Measurements from ENCODE around the gene COL11A2. TPM values are rescaled to one million over a fixed set of nuclear protein-coding genes. Genes with fewer than 3 reads are reported as not detected.

Gene COL11A2
- polyA plus RNA-seq, 1 donor from 2014 or later: 9.8 TPM

DNA sequence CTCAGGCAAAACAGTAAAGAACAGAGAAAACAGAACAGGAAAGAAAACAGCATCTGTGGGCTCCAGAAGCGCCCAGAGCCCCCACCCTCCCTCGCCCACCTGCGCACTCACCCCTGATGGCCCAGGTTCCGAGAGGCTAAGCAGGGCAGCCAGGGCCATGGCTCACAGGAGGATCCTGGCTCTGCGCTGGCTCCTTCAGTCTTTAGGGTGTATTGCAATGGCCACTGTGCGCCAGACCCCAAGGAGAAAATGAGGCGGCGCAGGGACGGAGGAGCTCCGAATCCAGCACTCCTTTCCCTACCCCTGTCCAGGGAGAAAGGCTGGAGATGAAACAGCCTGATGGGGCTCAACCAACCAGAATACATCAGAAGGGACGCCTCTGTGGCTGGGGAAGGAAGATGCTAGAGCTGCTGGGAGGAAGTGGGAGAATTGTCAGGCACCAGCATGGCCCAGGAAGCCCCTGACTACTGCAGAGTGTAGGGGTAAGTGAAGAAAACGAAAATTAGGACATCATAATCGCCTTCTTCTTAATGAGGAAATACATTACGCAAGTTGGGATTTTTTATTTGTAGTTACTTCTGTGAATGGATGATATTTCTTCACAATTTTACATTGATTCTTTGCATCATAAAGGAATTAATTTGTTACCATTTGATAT lies 49.0 kb downstream of the COL11A2 start:
- Histone ChIP-seq H2AFZ (ENCODE audit: low read depth, low read length) (no peak overlapping the region), H3K9me3 (ENCODE audit: low read length) (no peaks in the 10 kb centered on the region), H3F3A (ENCODE audit: insufficient read depth, low read length, poor library complexity, severe bottlenecking) (no peaks in the 10 kb centered on the region), H3K27ac (ENCODE audit: low read length) (no peak overlapping the region), H3K4me3 (ENCODE audit: low read length) (no peak overlapping the region), H3K4me2 (ENCODE audit: low read length) (no peak overlapping the region), H3K79me2 (replicated peaks; ENCODE audit: insufficient read depth, low read length) (no peaks in the 10 kb centered on the region), H3K36me3 (ENCODE audit: insufficient read depth, low read length) (no peaks in the 10 kb centered on the region), H3K9me2 (ENCODE audit: insufficient read depth, low read length) (no peaks in the 10 kb centered on the region), H4K20me1 (ENCODE audit: insufficient read depth) (no peaks in the 10 kb centered on the region), H3K9ac (ENCODE audit: low read length) (no peak overlapping the region), H3K27me3 (ENCODE audit: insufficient read depth, low read depth, low read length) (no peaks in the 10 kb centered on the region)
- no peak for TF ChIP-seq TAF1 (IDR thresholded peaks at IDR 0.05; ENCODE audit: low read depth)
- TF ChIP-seq, protein P1, sequence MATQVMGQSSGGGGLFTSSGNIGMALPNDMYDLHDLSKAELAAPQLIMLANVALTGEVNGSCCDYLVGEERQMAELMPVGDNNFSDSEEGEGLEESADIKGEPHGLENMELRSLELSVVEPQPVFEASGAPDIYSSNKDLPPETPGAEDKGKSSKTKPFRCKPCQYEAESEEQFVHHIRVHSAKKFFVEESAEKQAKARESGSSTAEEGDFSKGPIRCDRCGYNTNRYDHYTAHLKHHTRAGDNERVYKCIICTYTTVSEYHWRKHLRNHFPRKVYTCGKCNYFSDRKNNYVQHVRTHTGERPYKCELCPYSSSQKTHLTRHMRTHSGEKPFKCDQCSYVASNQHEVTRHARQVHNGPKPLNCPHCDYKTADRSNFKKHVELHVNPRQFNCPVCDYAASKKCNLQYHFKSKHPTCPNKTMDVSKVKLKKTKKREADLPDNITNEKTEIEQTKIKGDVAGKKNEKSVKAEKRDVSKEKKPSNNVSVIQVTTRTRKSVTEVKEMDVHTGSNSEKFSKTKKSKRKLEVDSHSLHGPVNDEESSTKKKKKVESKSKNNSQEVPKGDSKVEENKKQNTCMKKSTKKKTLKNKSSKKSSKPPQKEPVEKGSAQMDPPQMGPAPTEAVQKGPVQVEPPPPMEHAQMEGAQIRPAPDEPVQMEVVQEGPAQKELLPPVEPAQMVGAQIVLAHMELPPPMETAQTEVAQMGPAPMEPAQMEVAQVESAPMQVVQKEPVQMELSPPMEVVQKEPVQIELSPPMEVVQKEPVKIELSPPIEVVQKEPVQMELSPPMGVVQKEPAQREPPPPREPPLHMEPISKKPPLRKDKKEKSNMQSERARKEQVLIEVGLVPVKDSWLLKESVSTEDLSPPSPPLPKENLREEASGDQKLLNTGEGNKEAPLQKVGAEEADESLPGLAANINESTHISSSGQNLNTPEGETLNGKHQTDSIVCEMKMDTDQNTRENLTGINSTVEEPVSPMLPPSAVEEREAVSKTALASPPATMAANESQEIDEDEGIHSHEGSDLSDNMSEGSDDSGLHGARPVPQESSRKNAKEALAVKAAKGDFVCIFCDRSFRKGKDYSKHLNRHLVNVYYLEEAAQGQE (IDR thresholded peaks at IDR 0.05; ENCODE audit: borderline replicate concordance): no peak
- no peak for TF ChIP-seq RAD21 (conservative IDR thresholded peaks at IDR 0.05)
- no peak for TF ChIP-seq EP300 (conservative IDR thresholded peaks at IDR 0.05; ENCODE audit: poor library complexity, severe bottlenecking)
- no peak for TF ChIP-seq POLR2AphosphoS5 (IDR thresholded peaks at IDR 0.05)
- no peak for TF ChIP-seq MXI1 (conservative IDR thresholded peaks at IDR 0.05; ENCODE audit: poor library complexity, severe bottlenecking)
- TF ChIP-seq, protein P2, sequence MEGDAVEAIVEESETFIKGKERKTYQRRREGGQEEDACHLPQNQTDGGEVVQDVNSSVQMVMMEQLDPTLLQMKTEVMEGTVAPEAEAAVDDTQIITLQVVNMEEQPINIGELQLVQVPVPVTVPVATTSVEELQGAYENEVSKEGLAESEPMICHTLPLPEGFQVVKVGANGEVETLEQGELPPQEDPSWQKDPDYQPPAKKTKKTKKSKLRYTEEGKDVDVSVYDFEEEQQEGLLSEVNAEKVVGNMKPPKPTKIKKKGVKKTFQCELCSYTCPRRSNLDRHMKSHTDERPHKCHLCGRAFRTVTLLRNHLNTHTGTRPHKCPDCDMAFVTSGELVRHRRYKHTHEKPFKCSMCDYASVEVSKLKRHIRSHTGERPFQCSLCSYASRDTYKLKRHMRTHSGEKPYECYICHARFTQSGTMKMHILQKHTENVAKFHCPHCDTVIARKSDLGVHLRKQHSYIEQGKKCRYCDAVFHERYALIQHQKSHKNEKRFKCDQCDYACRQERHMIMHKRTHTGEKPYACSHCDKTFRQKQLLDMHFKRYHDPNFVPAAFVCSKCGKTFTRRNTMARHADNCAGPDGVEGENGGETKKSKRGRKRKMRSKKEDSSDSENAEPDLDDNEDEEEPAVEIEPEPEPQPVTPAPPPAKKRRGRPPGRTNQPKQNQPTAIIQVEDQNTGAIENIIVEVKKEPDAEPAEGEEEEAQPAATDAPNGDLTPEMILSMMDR (IDR thresholded peaks at IDR 0.05; ENCODE audit: poor library complexity, severe bottlenecking): no peak
- TF ChIP-seq SMC3 (conservative IDR thresholded peaks at IDR 0.05; ENCODE audit: poor library complexity): no peak
- no peak for TF ChIP-seq EZH2 (IDR thresholded peaks at IDR 0.05; ENCODE audit: borderline replicate concordance, insufficient read depth, low read length, poor library complexity, severe bottlenecking)

DNA sequence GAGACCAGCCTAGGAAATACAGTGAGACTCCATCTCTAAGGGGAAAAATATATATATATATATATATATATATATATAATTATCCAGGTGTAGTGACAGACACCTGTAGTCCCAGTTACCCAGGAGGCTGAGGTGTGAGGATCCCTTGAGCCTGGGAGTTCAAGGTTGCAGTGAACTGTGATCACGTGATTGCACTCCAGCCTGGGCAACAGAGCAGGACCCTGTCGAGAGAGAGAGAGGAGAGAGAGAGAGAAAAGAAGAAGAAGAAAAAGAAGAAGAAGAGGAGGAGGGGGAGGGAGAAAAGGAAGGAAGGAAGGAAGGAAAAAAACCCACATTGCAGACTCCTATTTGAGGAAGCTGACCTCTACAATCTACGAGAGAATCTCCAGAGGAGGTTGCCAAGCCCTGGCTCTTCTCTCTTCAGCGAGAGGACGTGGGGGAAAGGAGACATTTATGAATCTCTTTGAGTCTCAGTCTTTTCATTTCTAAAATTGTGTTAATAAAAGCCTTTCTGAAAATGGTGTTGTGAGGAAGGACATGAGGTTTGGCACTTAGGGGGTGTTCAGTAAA lies 49.7 kb downstream of the COL11A2 start:
- no peak for TF ChIP-seq RAD21 (conservative IDR thresholded peaks at IDR 0.05)
- TF ChIP-seq, protein P2 (IDR thresholded peaks at IDR 0.05; ENCODE audit: poor library complexity, severe bottlenecking): no peak
- TF ChIP-seq EZH2 (IDR thresholded peaks at IDR 0.05; ENCODE audit: borderline replicate concordance, insufficient read depth, low read length, poor library complexity, severe bottlenecking): no peak
- no peak for TF ChIP-seq MXI1 (conservative IDR thresholded peaks at IDR 0.05; ENCODE audit: poor library complexity, severe bottlenecking)
- no peak for TF ChIP-seq SMC3 (conservative IDR thresholded peaks at IDR 0.05; ENCODE audit: poor library complexity)
- no peak for TF ChIP-seq EP300 (conservative IDR thresholded peaks at IDR 0.05; ENCODE audit: poor library complexity, severe bottlenecking)
- Histone ChIP-seq H3K27me3 (ENCODE audit: insufficient read depth, low read depth, low read length) (no peaks in the 10 kb centered on the region), H2AFZ (ENCODE audit: low read depth, low read length) (no peak overlapping the region), H3K79me2 (replicated peaks; ENCODE audit: insufficient read depth, low read length) (no peaks in the 10 kb centered on the region), H4K20me1 (ENCODE audit: insufficient read depth) (no peaks in the 10 kb centered on the region), H3K9ac (ENCODE audit: low read length) (no peak overlapping the region), H3K4me2 (ENCODE audit: low read length) (no peak overlapping the region), H3K4me3 (ENCODE audit: low read length) (no peak overlapping the region), H3K36me3 (ENCODE audit: insufficient read depth, low read length) (no peaks in the 10 kb centered on the region), H3K9me3 (ENCODE audit: low read length) (no peaks in the 10 kb centered on the region), H3F3A (ENCODE audit: insufficient read depth, low read length, poor library complexity, severe bottlenecking) (no peaks in the 10 kb centered on the region), H3K9me2 (ENCODE audit: insufficient read depth, low read length) (no peaks in the 10 kb centered on the region), H3K27ac (ENCODE audit: low read length) (no peak overlapping the region)
